Panc1 (cell line): ENCODE measurements around the gene GTF3C5. TPM values are rescaled to one million over a fixed set of nuclear protein-coding genes. Genes with fewer than 3 reads are reported as not detected.

Experiments
- ATAC-seq: fragments of 200-7000 bp; cut with Tn5 transposase; 2 replicates; pipeline ENCODE4 v1.9.1; 2020; ENCODE audit warnings: mild to moderate bottlenecking, moderate library complexity
- BruUV-seq: library from RNA; stranded (reverse); fragments of 400-500 nt; replicated peaks from 2 replicates; lab custom pipeline; 2021; lab: Mats Ljungman, UMichigan
- CTCF ChIA-PET: fragments of 300-600 bp; sonication (Branson Sonifier 250); formaldehyde crosslinking; loops from one replicate; lab custom pipeline; 2022; ENCODE audit warnings: antibody characterized with exemption; lab: Charles Lee
- POLR2A ChIA-PET: fragments of 300-600 bp; sonication (Branson Sonifier 250); formaldehyde crosslinking; loops from one replicate; lab custom pipeline; 2022; ENCODE audit warnings: antibody characterized with exemption; lab: Charles Lee
- DNase-seq: peaks from one replicate; pipeline ENCODE4 v3.0.0-alpha.2; 2010; ENCODE audit warnings: low read depth, low spot score
- H3K27ac ChIP-seq: 2 replicates; pipeline ENCODE4 v1.5.1; 2011; ENCODE audit warnings: mild to moderate bottlenecking, low read length, inconsistent platforms
- H3K27me3 ChIP-seq: fragments of 200-500 bp; sonication (Bioruptor generic); 2 replicates; pipeline ENCODE4 v1.6.0; 2014; ENCODE audit warnings: low read length, inconsistent platforms; ENCODE audit not compliant: control insufficient read depth, insufficient read depth
- H3K36me3 ChIP-seq: fragments of 200-500 bp; sonication (Bioruptor generic); 2 replicates; pipeline ENCODE4 v1.5.1; 2014; ENCODE audit warnings: inconsistent platforms, mild to moderate bottlenecking, low read length, moderate library complexity; ENCODE audit not compliant: control insufficient read depth, insufficient read depth
- H3K4me1 ChIP-seq: 2 replicates; pipeline ENCODE4 v1.5.1; 2011; ENCODE audit warnings: inconsistent platforms, mild to moderate bottlenecking, low read length, moderate library complexity; ENCODE audit not compliant: control insufficient read depth, insufficient read depth
- H3K4me3 ChIP-seq, 2 experiments: 2 replicates each; pipeline ENCODE4 v1.5.1; 2011 to 2012; ENCODE audit warnings: low read depth in 2 of 2, low read length in 2 of 2, mild to moderate bottlenecking in 2 of 2, inconsistent platforms in 1 of 2, moderate library complexity in 1 of 2
- H3K9me3 ChIP-seq: fragments of 200-500 bp; sonication (Bioruptor generic); 2 replicates; pipeline ENCODE4 v1.5.1; 2014; ENCODE audit warnings: low read depth, mild to moderate bottlenecking, inconsistent platforms, low read length, moderate library complexity; ENCODE audit not compliant: control insufficient read depth, insufficient read depth
- CTCF ChIP-seq: fragments of 450-650 bp; IDR thresholded peaks from 2 replicates; pipeline ENCODE4 v1.5.1; 2017; ENCODE audit warnings: mild to moderate bottlenecking
- POLR2AphosphoS5 ChIP-seq: IDR thresholded peaks from 2 replicates; pipeline ENCODE4 v1.6.1; 2012; ENCODE audit warnings: mild to moderate bottlenecking, low read depth, low read length, moderate library complexity
- REST ChIP-seq, 2 experiments: IDR thresholded peaks; 2 replicates each; pipeline ENCODE4 v1.6.1; 2011 to 2012; ENCODE audit warnings: low read depth in 2 of 2, control low read depth in 1 of 2, low read length in 1 of 2, mild to moderate bottlenecking in 1 of 2, moderate library complexity in 1 of 2; ENCODE audit not compliant: insufficient read depth in 1 of 2
- SIN3A ChIP-seq: IDR thresholded peaks from 2 replicates; pipeline ENCODE4 v1.6.1; 2012; ENCODE audit warnings: low read depth, mild to moderate bottlenecking, low read length, moderate library complexity, borderline replicate concordance; ENCODE audit not compliant: insufficient read depth
- TCF7L2 ChIP-seq: IDR thresholded peaks from 2 replicates; pipeline ENCODE4 v1.6.1; 2011; ENCODE audit warnings: mild to moderate bottlenecking, low read depth, low read length, inconsistent platforms
- in situ Hi-C: cut with HindIII; loops from 2 replicates; pipeline ENCODE4 v1.10.0; 2016; ENCODE audit warnings: low sequenced_read_pairs, low pct_unique_long_range_greater_than_20kb
- intact Hi-C: fragments of 100-400 bp; cut with micrococcal nuclease; formaldehyde crosslinking; loops from one replicate; pipeline ENCODE4 v1.10.0; 2022; ENCODE audit not compliant: unreplicated experiment
- total RNA-seq: library from RNA; stranded (reverse); gene quantifications from one replicate; pipeline ENCODE4 v1.2.1, GENCODE V29; 2021; ENCODE audit not compliant: unreplicated experiment

Gene GTF3C5
- total RNA-seq, 1 experiment from 2014 or later: 47.7 TPM

GRCh38 chr9:132994410-132995120 lies 36.2 kb upstream of the GTF3C5 start:
- BruUV-seq: no TSS peak
- DNase-seq (no peak), ATAC-seq (no peak)
- Histone ChIP-seq H3K9me3 (no peaks in the 10 kb centered on the region), H3K4me3 (no peak overlapping the region), H3K4me1 (no peaks in the 10 kb centered on the region), H3K27ac (no peak overlapping the region), H3K36me3 (no peaks in the 10 kb centered on the region), H3K27me3 (no peaks in the 10 kb centered on the region)
- in situ Hi-C loops: no loop called here
- TF ChIP-seq REST (IDR thresholded peaks at IDR 0.05; ENCODE audit: insufficient read depth in 1 of 2, low read depth in 2 of 2, low read length in 1 of 2) (no peak), SIN3A (no peak), CTCF (no peak), POLR2AphosphoS5 (no peak), TCF7L2 (no peak)
- intact Hi-C loops: no loop called here
- CTCF ChIA-PET: interaction anchor here (0.5 kb wide), 1 partner anchor 164 kb away, joined by 3 read pairs; no protein-coding TSS in a partner anchor
- POLR2A ChIA-PET: no interaction called here

GRCh38 chr9:132995121-132995420 lies 35.7 kb upstream of the GTF3C5 start:
- BruUV-seq: no TSS peak
- H3K27ac ChIP-seq: no peak overlapping the region

More at GRCh38 chr9:132995121-132995420, 35.7 kb upstream of the GTF3C5 start:
- no peaks in the 10 kb centered on the region for H3K4me1 ChIP-seq
- H3K36me3 ChIP-seq: no peaks in the 10 kb centered on the region
- in situ Hi-C loops: no loop called here
- POLR2A ChIA-PET: no interaction called here
- no peak for ATAC-seq
- H3K4me3 ChIP-seq: no peak overlapping the region
- no peaks in the 10 kb centered on the region for H3K9me3 ChIP-seq
- intact Hi-C loops: no loop called here
- no peaks in the 10 kb centered on the region for H3K27me3 ChIP-seq
- no peak for DNase-seq
- no peak for TF ChIP-seq POLR2AphosphoS5
- no peak for TF ChIP-seq SIN3A
- TF ChIP-seq REST (IDR thresholded peaks at IDR 0.05; ENCODE audit: insufficient read depth in 1 of 2, low read depth in 2 of 2, low read length in 1 of 2): no peak
- no peak for TF ChIP-seq TCF7L2
- no peak for TF ChIP-seq CTCF
- CTCF ChIA-PET: interaction anchor here (0.5 kb wide), 1 partner anchor 163 kb away, joined by 3 read pairs; no protein-coding TSS in a partner anchor
